Measurements from ENCODE around the gene ZBTB7B. TPM values are rescaled to one million over a fixed set of nuclear protein-coding genes. Genes with fewer than 3 reads are reported as not detected.
"Not testable (repeated sequence)": the region's sequence is repeated elsewhere in the genome, so short reads cannot be mapped to it uniquely, and the experiment has no call there.

Gene ZBTB7B
- total RNA-seq, 1 experiment from 2014 or later, result 38.3 TPM

DNA sequence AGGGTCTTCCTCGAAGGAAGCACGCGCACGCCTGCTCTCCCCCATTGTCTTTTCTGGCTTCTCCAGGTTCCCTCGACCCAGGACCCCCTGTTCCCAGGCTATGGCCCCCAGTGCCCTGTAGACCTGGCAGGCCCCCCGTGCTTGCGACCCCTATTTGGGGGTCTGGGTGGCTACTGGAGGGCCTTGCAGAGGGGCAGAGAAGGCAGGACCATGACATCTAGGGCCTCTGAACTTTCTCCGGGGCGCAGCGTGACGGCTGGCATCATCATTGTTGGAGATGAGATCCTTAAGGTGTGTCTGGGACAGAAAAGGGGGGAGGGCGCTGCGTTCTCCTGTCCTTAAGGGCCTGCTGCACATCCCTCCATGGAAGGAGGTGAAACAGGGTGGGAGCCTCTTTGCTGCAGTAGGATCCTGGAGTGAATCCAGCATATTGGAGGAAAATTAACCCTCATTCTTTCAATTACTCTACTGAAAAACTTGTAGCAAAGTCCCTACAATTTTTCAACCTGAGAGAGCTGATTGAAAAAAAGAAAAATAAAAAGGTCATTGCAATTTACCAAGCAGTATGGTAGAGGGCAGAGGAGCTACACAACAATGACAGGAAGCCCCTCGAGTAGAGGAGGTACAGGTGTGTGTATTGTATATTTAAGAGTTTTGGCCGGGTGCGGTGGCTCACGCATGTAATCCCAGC is 18.7 kb upstream of the ZBTB7B start:
- Mint-ChIP-seq H3K27ac (no peak overlapping the region), H3K9me3 (no peaks in the 10 kb centered on the region), H3K27me3 (ENCODE audit: low read depth) (no peaks in the 10 kb centered on the region), H3K4me1 (peaks cover 8 to 9% of the 10 kb centered on the region in 2 experiments; a peak in 3 of 4 replicates), H3K36me3 (ENCODE audit: insufficient read depth in 1 of 3, low read depth in 3 of 3) (peaks cover 39 to 63% (median 52%) of the 10 kb centered on the region in 3 experiments), H3K4me3 (no peak overlapping the region)
- Histone ChIP-seq H3K79me1 (ENCODE audit: insufficient read depth, low read depth, low read length, poor library complexity, severe bottlenecking) (peaks cover 2% of the 10 kb centered on the region), H3K23ac (ENCODE audit: insufficient read length, low read depth, low read length) (no peak overlapping the region), H3K4me1 (ENCODE audit: insufficient read depth, low read length) (no peaks in the 10 kb centered on the region), H3K56ac (ENCODE audit: insufficient read length, low read depth, low read length) (no peak overlapping the region), H2BK20ac (ENCODE audit: low read depth, low read length, poor library complexity, severe bottlenecking) (no peak overlapping the region), H3K79me2 (ENCODE audit: insufficient read depth, low read length) (peaks cover 9% of the 10 kb centered on the region; the same call in 1 of the 2 replicates), H4K8ac (replicated peaks; ENCODE audit: insufficient read length, low read depth, low read length) (no peak overlapping the region), H3T11ph (ENCODE audit: low read length) (no peak overlapping the region), H2BK120ac (ENCODE audit: low read depth, low read length, poor library complexity, severe bottlenecking) (no peak overlapping the region), H3K23me2 (ENCODE audit: insufficient read length, low read depth, low read length, poor library complexity, severe bottlenecking) (peaks cover 8% of the 10 kb centered on the region), H3K27me3 (ENCODE audit: insufficient read depth, low read length) (no peaks in the 10 kb centered on the region), H2BK12ac (ENCODE audit: insufficient read length, low read depth, low read length) (no peak overlapping the region), H2AFZ (ENCODE audit: low read length) (no peak overlapping the region), H3K14ac (ENCODE audit: insufficient read depth, low read length) (peak overlapping the region; percentile 52), H3K9me3 (ENCODE audit: control insufficient read depth, low read depth, low read length) (no peaks in the 10 kb centered on the region), H3K4ac (ENCODE audit: low read depth, low read length) (no peak overlapping the region), H4K91ac (ENCODE audit: insufficient read length, low read depth, low read length) (no peak overlapping the region), H4K20me1 (ENCODE audit: control insufficient read depth, insufficient read depth, insufficient read length) (no peaks in the 10 kb centered on the region), H2BK5ac (ENCODE audit: insufficient read length, low read length) (no peak overlapping the region), H3K27ac (ENCODE audit: insufficient read length, low read depth, low read length) (no peak overlapping the region), H2BK15ac (ENCODE audit: low read depth, low read length) (no peak overlapping the region), H3K18ac (ENCODE audit: insufficient read length, low read depth, low read length) (peak overlapping the region; percentile 41), H2AK5ac (ENCODE audit: insufficient read length, low read length) (no peak overlapping the region), H3K9ac (ENCODE audit: extremely low read depth, insufficient read length, low read length) (peak overlapping the region; percentile 97), H3K4me2 (ENCODE audit: insufficient read depth, insufficient read length, low read length) (peak overlapping the region; percentile 86), H4K5ac (ENCODE audit: insufficient read length, low read depth, low read length) (no peak overlapping the region)
- WGBS (ENCODE audit: extremely low coverage, insufficient read length, low lambda C conversion rate), result no CpG with 5 or more reads among the region's 17 CpGs
- TF ChIP-seq, protein P1, sequence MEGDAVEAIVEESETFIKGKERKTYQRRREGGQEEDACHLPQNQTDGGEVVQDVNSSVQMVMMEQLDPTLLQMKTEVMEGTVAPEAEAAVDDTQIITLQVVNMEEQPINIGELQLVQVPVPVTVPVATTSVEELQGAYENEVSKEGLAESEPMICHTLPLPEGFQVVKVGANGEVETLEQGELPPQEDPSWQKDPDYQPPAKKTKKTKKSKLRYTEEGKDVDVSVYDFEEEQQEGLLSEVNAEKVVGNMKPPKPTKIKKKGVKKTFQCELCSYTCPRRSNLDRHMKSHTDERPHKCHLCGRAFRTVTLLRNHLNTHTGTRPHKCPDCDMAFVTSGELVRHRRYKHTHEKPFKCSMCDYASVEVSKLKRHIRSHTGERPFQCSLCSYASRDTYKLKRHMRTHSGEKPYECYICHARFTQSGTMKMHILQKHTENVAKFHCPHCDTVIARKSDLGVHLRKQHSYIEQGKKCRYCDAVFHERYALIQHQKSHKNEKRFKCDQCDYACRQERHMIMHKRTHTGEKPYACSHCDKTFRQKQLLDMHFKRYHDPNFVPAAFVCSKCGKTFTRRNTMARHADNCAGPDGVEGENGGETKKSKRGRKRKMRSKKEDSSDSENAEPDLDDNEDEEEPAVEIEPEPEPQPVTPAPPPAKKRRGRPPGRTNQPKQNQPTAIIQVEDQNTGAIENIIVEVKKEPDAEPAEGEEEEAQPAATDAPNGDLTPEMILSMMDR (conservative IDR thresholded peaks at IDR 0.05), result no peak
- no peak for DNase-seq

DNA sequence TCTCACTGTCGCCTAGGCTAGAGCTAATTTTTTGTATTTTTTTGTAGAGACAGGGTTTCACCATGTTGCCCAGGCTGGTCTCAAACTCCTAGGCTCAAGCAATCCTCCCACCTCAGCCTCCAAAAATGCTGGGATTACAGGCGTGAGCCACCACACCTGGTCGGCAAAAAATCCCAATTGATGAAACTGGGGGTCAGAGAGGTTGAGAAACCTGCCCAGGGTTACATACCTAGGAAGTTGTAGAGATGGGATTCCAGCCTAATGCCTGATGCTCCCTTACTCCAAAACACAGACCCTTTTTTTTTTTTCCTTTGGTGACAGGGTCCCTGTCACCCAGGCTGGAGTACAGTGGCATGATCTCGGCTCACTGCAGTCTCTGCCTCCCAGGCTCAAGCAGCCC is 15.9 kb upstream of the ZBTB7B start:
- not testable (repeated sequence) for H3K23ac ChIP-seq (ENCODE audit: insufficient read length, low read depth, low read length); H4K8ac ChIP-seq (replicated peaks; ENCODE audit: insufficient read length, low read depth, low read length); H3K27ac ChIP-seq (ENCODE audit: insufficient read length, low read depth, low read length); H3K18ac ChIP-seq (ENCODE audit: insufficient read length, low read depth, low read length); H2BK15ac ChIP-seq (ENCODE audit: low read depth, low read length); H3K27ac Mint-ChIP-seq; H2AFZ ChIP-seq (ENCODE audit: low read length); H4K20me1 ChIP-seq (ENCODE audit: control insufficient read depth, insufficient read depth, insufficient read length); H3T11ph ChIP-seq (ENCODE audit: low read length); H3K9ac ChIP-seq (ENCODE audit: extremely low read depth, insufficient read length, low read length); H3K4ac ChIP-seq (ENCODE audit: low read depth, low read length); H2BK20ac ChIP-seq (ENCODE audit: low read depth, low read length, poor library complexity, severe bottlenecking); H2BK12ac ChIP-seq (ENCODE audit: insufficient read length, low read depth, low read length); H3K79me2 ChIP-seq (ENCODE audit: insufficient read depth, low read length); H3K23me2 ChIP-seq (ENCODE audit: insufficient read length, low read depth, low read length, poor library complexity, severe bottlenecking); H3K56ac ChIP-seq (ENCODE audit: insufficient read length, low read depth, low read length); H3K27me3 Mint-ChIP-seq (ENCODE audit: low read depth); DNase-seq; H3K9me3 ChIP-seq (ENCODE audit: control insufficient read depth, low read depth, low read length); H2BK120ac ChIP-seq (ENCODE audit: low read depth, low read length, poor library complexity, severe bottlenecking); H3K4me2 ChIP-seq (ENCODE audit: insufficient read depth, insufficient read length, low read length); H4K91ac ChIP-seq (ENCODE audit: insufficient read length, low read depth, low read length); H3K27me3 ChIP-seq (ENCODE audit: insufficient read depth, low read length); H3K9me3 Mint-ChIP-seq; H2AK5ac ChIP-seq (ENCODE audit: insufficient read length, low read length); H3K14ac ChIP-seq (ENCODE audit: insufficient read depth, low read length); H3K79me1 ChIP-seq (ENCODE audit: insufficient read depth, low read depth, low read length, poor library complexity, severe bottlenecking); H4K5ac ChIP-seq (ENCODE audit: insufficient read length, low read depth, low read length); H3K4me1 ChIP-seq (ENCODE audit: insufficient read depth, low read length); H2BK5ac ChIP-seq (ENCODE audit: insufficient read length, low read length); H3K4me3 Mint-ChIP-seq
- Mint-ChIP-seq H3K4me1 (peaks cover 8 to 12% of the 10 kb centered on the region in 2 experiments; a peak in 3 of 4 replicates), H3K36me3 (ENCODE audit: insufficient read depth in 1 of 3, low read depth in 3 of 3) (peaks cover 36 to 61% (median 47%) of the 10 kb centered on the region in 3 experiments)
- WGBS (ENCODE audit: extremely low coverage, insufficient read length, low lambda C conversion rate), result no CpG with 5 or more reads among the region's 4 CpGs
